IPS-NIHi11 (cell line): ENCODE measurements around the gene SUB1.
"Not testable (repeated sequence)": the region's sequence is repeated elsewhere in the genome, so short reads cannot be mapped to it uniquely, and the experiment has no call there.

ENCODE experiments used
- DNase-seq: peaks from one replicate; pipeline ENCODE4 v3.0.0; 2012; ENCODE audit warnings: mixed read lengths, low spot score

SUB1 gene

GRCh38 chr5:32585446-32586275, at the start of gene SUB1:
SUB1 (plus strand) TSS chr5:32585557; CDS start chr5:32588513, 2,956 bp downstream.
- DNase-seq, result peak; percentile 96

GRCh38 chr5:32536246-32536645, 49.1 kb upstream of the SUB1 start:
- DNase-seq, result no peak

- not testable (repeated sequence) for DNase-seq
These were observed 47.8 kb upstream of the SUB1 start for GRCh38 chr5:32537437-32538029.

- no peak for DNase-seq
These were observed 47.3 kb upstream of the SUB1 start for GRCh38 chr5:32538031-32538547.

DNA sequence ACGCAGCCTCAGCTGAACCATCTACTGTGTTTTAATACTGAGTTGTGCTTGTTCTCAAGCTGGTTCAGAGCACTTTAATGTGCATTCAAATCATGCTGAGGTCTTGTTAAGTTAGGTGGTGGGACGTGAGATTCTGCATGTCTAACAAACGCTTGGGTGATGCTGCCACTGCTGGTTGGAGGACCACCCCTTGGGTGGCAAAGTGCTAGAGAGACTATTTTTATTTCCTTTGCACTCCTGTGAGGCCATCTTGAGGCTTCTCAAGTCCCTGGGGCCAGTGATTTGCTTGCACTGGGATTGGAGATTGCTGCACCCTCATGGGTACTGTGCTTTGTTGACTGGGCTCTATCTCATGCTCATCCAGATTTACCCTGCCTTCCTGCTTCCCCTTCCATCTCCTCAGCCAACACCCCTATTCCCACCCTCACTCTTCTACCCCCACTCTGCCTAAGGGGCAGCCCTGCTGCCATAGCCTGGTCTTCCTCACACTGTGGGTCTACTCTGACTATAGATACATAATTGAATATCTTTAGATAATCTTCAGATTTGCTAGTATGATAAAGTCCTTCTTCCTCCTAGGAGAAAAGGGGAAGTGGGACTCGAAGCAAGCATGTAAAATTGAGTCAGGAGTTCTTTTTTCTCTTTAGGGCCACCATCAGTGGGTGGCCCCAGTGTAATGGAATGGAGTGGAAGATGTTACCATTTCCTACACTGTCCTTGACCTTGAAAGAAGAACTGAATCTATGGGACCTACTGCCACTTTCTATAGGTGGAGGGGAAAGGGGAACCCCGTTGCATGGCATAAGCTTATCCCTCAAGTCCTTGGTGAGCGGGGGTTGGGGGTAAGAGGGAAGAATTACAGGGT, 45.1 kb upstream of the SUB1 start:
- no peak for DNase-seq

DNA sequence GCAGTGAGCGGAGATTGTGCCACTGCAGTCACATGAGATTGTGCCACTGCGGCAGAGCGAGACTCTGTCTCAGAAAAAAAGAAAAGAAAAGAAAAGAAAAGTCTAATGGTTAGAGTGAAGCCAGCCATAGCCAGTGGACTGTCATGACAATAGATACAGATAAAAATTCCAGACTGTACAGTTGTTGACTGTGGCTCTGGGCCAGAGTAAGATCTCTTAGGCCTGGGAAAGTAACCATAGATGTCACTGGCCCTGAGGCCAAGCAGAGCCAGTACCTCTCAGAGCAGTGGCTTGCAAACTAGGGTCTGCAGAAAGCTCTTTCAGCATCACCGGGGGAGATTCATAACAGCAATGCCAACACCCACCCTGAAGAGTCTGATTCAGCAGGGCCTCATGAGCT, 44.1 kb upstream of the SUB1 start:
- no peak for DNase-seq

GRCh38 chr5:32542216-32543059, 42.9 kb upstream of the SUB1 start:
- DNase-seq, result no peak

DNA sequence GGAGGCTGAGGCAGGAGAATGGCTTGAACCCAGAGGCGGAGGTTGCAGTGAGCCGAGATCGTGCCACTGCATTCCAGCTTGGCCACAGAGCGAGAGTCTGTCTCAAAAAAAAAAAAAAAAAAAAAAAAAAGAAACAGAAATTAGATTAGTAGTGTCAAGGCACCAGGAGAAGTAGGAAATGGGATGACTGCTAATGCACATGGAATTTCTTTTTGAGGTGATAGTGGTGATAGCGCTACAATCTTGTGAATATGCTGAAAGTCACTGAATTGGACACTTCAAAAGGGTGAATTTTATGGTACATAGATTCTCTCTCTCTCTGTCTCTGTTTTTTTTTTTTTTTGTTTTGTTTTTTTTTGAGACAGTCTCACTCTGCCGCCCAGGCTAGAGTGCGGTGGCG, 42.1 kb upstream of the SUB1 start:
- DNase-seq, result no peak

DNA sequence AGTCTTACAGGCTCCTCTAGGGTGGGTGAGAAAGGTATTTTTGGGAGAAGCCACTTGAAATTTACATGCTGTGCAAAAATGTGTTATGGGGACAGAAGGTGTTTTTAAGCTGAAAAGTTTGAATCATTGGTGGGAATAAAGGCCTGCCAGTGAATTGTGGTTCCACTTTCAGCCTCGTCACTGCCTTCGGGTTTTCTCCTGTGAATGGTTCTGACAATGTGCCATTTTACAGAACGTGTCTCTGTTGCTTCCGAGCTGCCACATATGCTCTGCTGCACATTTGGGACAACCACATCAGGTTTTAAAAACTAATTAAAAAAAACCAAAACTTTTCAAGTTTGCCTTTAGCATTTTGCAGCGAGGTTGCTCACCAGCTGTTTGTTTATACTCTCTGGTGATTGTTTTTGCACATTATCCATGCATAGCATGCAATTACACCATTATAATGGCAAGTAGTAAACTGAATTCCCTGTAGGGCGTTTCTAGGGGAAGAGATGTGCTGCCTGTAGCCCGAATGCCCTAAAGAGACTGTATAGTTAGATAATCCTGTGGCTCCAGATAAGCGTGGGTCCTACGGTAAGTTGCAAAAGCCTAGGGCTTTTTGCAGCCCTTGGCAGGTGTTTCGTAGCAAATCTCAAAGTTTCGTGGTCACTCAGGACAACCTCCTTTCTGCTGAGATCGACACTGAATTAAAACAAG, 40.1 kb upstream of the SUB1 start:
- no peak for DNase-seq

DNA sequence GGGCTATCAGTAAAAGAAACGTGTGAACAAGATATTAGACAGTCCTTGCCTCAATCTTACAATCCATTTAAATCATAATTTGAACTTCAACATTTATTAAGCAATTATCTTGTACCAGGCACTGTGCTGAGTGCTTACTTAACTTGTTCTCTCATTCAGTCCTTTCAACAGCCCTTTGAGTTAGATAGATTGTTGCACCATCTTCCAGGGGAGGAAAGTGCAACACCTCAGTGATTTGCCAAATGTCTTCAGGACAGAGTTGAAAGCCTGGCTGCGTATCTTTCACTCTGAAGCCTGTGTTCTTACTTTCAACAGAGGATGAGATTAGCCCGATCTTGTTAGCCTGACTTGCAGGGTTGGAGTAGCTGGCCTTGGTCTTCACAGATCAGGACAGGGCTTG, 34.2 kb upstream of the SUB1 start:
- DNase-seq, result no peak

DNA sequence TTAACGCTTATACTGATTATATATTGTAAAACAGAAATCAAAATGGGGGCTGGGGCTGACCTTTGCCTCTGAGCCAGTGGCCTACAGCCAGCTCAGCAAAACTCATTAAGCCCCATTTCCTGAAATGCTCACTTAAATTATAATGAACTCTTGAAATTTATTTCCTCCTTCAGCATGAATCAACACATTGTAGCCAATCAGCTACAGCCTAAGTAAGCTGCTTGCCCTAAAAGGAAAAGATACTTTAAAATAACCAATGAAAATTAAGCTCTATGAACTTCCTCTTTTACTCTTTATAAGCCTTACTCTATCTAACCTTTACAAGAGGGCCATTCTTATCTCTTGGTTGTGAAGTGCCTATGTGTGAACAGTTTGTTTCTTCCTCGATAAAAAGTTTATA, 33.5 kb upstream of the SUB1 start:
- DNase-seq, result no peak

- DNase-seq, result not testable (repeated sequence)
These were observed 32.9 kb upstream of the SUB1 start for GRCh38 chr5:32552491-32552890.

DNA sequence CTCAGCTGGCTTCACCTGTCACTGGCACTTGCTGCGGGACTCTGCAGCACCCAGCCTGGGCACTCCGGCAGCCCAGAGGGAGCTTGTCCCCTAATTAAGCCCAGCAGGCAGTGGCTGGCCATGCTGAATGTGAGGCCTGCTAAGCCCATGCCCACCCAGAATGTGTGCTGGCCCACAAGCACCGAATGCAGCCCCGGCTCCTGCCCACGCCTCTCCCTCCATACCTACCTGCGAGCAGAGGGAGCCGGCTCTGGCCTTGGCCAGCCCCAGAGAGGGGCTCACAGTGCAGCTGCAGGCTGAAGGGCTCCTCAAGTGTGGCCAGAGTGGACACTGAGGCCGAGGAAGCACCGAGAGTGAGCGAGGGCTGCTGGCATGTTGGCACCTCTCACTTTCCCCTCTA, 32.4 kb upstream of the SUB1 start:
- DNase-seq, result no peak

- DNase-seq, result not testable (repeated sequence)
These were observed 31.1 kb upstream of the SUB1 start for GRCh38 chr5:32554181-32554780.

DNA sequence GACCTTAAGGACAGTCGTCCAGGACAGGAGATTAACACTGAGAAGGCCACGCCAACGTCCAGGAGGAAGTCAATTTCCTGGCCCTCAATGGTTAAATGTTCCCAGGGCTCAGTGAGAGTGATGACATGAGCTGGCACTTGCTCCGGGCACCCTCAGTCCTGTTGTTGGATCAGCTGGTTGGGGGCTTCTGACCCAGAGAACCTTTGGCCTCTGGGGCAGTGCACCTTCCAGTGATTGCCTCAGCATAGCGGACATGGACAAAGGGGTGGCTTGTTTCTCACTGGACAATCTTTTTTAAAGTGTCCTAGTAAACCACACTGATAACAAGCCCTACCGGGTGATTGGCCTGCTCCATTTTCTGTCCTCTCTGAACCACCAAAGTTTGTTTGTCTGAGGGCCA, 28.8 kb upstream of the SUB1 start:
- DNase-seq, result not testable (repeated sequence)

GRCh38 chr5:32559411-32559810, 25.9 kb upstream of the SUB1 start:
- no peak for DNase-seq

- no peak for DNase-seq
These were observed 25.4 kb upstream of the SUB1 start for GRCh38 chr5:32559921-32560320.

DNA sequence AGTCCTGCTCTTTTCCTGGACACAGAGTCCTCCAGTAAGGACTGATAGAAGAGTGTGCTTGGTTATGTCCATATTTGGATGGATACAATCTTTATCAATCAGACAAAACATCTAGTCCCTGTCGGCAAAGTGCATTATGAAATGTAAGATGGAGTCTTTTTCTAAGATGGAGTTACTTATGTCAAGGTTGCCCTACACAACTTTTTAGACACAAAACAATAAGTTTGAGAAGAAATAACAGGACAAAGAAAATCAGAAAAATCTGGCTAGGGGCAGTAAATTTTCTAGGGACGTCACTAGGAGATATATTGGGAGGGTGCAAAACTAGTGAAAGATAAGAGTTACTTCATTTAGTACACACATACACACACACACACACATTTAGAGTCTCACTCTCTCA, 23.3 kb upstream of the SUB1 start:
- DNase-seq, result no peak

- no peak for DNase-seq
These were observed 22.5 kb upstream of the SUB1 start for GRCh38 chr5:32562843-32563242.

GRCh38 chr5:32563614-32564013, 21.7 kb upstream of the SUB1 start:
- DNase-seq, result no peak

DNA sequence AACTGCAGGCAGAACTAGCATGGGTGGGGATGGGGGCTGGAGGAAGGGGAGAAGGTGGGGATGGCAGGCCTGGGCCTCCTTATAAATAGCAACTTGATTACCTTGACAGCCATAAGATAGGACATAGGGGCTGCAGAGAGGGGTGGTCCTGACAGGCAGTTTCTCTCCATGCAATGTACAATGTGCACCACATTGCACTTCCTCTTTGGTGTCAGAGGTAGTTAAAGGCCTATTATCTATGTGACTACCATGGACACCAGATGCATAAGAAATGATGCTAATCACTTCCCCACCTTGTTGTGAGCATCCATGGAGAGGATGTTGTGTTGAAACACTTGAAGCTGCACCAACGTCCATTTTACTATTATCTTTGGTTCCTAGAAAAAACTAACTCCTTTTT, 20.2 kb upstream of the SUB1 start:
- no peak for DNase-seq
